ENCODE results near the gene ZSCAN4.

ZSCAN4 gene

DNA sequence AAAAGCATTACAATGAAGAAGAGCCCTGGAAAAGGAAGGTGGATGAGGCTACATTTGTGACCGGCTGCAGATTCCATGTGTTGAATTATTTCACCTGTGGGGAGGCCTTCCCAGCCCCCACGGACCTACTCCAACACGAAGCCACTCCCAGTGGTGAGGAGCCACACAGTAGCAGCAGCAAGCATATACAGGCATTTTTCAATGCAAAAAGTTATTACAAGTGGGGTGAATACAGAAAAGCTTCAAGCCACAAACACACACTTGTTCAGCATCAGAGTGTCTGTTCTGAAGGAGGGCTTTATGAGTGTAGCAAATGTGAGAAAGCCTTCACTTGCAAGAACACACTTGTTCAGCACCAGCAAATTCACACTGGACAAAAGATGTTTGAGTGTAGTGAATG is 18.0 kb downstream of the ZSCAN4 start:
- DNase-seq, result no peak

GRCh38 chr19:57687363-57688010 is 18.8 kb downstream of the ZSCAN4 start:
- DNase-seq, result no peak

- no peak for DNase-seq
These were observed 19.5 kb downstream of the ZSCAN4 start for GRCh38 chr19:57688011-57688763.

DNA sequence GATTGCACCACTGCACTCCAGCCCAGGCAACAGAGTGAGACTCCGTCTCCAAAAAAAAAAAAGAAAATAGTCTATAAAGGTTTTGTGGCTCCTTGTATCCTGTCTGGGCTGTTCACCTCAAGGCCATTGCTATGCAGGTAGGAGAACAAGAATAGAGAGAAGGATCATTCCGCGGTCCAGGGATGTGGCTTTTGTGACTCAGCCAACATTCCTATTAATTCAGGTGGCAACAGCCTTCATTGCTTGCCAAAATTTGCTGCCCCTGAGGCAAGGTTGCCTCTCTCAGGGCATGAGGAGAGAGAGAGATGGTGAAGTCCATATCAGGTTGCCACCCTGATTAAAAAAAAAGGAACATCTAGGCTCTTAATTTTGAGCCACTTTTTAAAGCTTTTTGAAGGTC is 21.0 kb downstream of the ZSCAN4 start:
- DNase-seq, result no peak

- no peak for DNase-seq
These were observed 32.9 kb downstream of the ZSCAN4 start for GRCh38 chr19:57701625-57702024.

DNA sequence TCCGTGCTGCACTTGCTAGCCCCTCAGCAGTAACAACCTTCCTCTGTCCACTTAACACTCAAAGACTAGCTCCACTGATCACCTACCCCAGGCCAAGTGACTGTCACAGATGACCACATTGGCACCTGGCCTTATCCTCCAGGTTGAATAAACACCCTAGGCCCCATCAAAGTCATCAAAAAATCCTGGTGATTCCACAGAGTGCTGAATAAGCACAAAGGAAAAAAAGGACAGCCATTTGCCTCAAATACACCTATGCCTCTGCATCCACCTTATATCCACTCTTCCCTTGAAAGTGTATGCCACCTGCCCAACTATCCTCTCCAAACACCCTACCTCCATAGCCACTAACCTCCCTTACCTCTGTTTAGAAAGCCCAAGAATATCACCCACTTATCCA is 37.6 kb downstream of the ZSCAN4 start:
- no peak for DNase-seq

- DNase-seq, result peak; percentile 29
These were observed 40.1 kb downstream of the ZSCAN4 start, which contains the start of gene ZNF154 for GRCh38 chr19:57708641-57709361. Gene ZNF154, minus strand, starts transcription at chr19:57709204. Its CDS starts 233 bp downstream, at chr19:57708971.

GRCh38 chr19:57709616-57710015 is 40.9 kb downstream of the ZSCAN4 start:
- DNase-seq, result no peak

DNA sequence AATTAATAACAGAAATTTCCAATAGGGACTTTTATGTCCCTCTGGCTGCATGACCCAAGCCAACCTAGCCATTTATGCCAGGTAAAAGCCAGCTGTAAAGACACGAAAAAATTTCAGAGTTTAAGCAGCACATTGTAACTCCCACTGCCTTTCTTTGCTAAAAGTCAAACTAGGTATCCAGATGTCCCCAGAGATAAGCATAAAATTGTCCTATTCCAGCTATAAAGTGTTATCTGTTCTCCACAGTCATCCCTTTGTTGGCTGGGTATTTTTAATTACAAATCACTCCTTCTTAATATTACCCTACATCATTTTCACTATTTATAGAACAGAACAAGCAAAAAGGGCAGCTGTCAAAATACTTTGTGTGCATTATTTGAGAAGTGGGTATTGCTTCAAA is 43.5 kb downstream of the ZSCAN4 start:
- DNase-seq, result no peak

GRCh38 chr19:57719424-57719823 is 50.7 kb downstream of the ZSCAN4 start:
- no peak for DNase-seq

GRCh38 chr19:57719901-57720519 is 51.3 kb downstream of the ZSCAN4 start:
- no peak for DNase-seq

DNA sequence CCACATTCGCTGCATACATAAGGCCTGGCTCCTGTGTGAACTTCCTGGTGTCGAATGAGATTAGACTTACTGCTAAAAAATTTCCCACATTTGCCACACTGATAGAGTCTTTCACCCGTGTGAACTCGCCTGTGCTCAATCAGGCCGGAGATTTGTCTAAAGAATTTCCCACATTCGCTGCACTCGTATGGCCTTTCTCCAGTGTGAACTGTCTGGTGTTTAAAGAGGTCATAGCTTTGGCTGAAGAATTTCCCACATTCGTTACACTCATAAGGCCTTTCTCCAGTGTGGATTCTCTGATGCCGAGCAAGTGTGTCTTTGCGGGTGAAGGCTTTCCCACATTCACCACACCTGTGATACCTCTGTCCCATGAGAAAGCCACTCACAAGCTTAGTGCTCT is 52.1 kb downstream of the ZSCAN4 start:
- DNase-seq, result no peak

Data from stimulated activated CD4-positive, alpha-beta T cell treated with anti-CD3 and anti-CD28 coated beads, Interleukin-4, amount 100 ng/mL, for 24 hours (primary cell).